Mucosa of stomach (tissue), 1 donor: ENCODE results near the gene CARS2.

Source experiments
- H3K27me3 ChIP-seq: one replicate; pipeline ENCODE4 v1.7.0; 2013; ENCODE audit warnings: mild to moderate bottlenecking, low read length; ENCODE audit not compliant: control insufficient read depth, insufficient read depth
- H3K36me3 ChIP-seq: one replicate; pipeline ENCODE4 v1.7.0; 2013; ENCODE audit warnings: low read length; ENCODE audit not compliant: control insufficient read depth, insufficient read depth
- H3K4me1 ChIP-seq: one replicate; pipeline ENCODE4 v1.7.0; 2013; ENCODE audit warnings: mild to moderate bottlenecking, low read length; ENCODE audit not compliant: control insufficient read depth, insufficient read depth
- H3K4me3 ChIP-seq: one replicate; pipeline ENCODE4 v1.7.0; 2013; ENCODE audit warnings: low read length
- H3K9ac ChIP-seq: one replicate; pipeline ENCODE4 v1.7.0; 2013; ENCODE audit warnings: mild to moderate bottlenecking, low read length, moderate library complexity
- H3K9me3 ChIP-seq: one replicate; pipeline ENCODE4 v1.7.0; 2013; ENCODE audit warnings: mild to moderate bottlenecking, low read length, moderate library complexity; ENCODE audit not compliant: control insufficient read depth
- donor health status: Pancreatic carcinoma.

Gene CARS2

DNA sequence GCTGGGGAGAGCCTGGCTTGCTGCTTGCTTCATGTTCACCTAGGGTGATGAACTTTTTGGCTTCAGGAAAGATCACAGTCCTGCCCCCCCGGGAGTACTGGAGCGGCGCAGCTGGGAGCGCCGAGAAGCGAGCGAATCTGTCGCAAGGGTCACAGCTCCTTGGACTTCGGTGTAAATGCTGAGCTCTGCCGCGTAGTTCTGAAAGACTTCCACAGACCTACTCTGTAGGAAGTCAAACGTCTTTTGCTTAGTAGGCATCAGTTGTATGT lies 10.3 kb upstream of the CARS2 start:
- H3K9ac ChIP-seq = peak overlapping the region; percentile 93
- H3K4me1 ChIP-seq = peaks cover 13% of the 10 kb centered on the region
- H3K9me3 ChIP-seq = no peaks in the 10 kb centered on the region
- H3K4me3 ChIP-seq = peak overlapping the region; percentile 71
- H3K36me3 ChIP-seq = no peaks in the 10 kb centered on the region
- H3K27me3 ChIP-seq = no peaks in the 10 kb centered on the region

DNA sequence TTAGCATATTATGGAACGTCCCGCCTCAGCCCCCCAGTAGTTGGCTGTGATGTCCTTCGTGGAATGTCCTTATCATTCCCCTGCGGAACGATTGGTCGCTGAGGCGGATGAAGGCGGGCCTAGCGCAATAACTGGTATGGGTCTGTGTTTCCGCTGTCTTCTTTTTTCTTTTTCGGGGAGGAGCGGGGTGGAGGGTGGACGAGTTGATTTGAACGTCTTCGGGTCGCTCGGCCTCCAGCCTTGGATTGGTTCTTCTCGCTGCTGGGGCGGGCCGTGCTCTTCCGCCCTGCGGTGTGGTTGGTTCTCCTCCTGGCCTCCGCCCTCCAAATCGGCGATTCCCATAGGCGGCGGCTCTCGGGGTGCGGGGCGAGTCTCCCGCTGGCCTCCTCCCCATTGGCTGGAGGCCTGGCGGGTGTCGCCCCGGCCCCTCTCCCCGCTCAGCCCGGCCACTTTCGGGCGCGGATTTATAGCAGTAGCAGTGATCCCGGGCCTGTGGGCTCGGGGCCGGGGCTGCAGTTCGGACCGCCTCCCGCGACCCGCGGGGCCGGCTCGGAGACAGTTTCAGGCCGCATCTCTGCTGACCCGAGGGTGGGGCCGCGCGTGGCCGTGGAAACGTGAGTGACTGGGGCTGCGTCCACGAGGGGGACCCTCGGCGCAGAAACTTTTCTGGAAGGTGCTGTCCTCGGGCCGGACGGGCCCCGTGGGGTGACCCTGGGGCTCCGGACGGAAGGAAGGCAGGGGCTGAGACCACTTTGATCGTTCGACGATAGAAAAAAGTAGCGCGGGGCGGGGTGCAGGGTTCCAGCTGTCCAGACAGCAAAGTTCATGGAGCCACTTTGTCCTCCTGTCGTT lies 9.7 kb upstream of the CARS2 start:
- Histone ChIP-seq H3K4me3 (peak overlapping the region; percentile 71), H3K4me1 (peaks cover 15% of the 10 kb centered on the region), H3K9me3 (no peaks in the 10 kb centered on the region), H3K27me3 (no peaks in the 10 kb centered on the region), H3K9ac (peak overlapping the region; percentile 93), H3K36me3 (no peaks in the 10 kb centered on the region)

DNA sequence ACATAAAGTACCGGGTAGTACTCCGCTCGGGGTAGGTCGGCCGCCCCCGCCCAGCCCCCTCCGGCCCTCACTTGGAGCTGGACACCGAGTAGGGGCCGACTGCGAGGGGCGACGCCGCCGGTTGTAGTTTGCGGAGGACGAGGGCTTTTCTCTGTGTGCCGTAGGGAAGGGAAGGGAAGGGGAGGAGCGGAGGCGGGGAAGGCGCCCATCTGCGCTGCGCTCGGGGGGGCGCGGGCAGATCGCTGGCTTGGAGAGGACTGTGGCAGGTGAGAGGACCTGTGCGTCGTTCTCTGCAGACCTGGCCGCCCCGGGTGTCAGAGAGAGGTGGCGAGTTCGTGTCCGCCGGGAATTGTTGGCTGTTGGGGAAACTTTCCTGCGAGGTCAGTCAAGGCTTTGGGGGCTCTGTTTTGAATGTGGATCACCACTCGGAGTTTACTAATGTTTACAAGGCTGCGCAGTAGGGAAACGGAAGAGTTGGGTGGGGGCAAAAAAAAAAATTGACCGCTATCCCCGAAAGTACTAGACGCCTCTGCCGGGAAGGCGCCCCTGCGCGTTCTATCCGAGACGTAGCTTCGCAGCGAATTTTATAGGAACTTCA lies 9.0 kb upstream of the CARS2 start:
- H3K9me3 ChIP-seq = no peaks in the 10 kb centered on the region
- H3K36me3 ChIP-seq = no peaks in the 10 kb centered on the region
- H3K4me1 ChIP-seq = peaks cover 15% of the 10 kb centered on the region
- peak overlapping the region; percentile 38 for H3K4me3 ChIP-seq
- H3K27me3 ChIP-seq = no peaks in the 10 kb centered on the region
- H3K9ac ChIP-seq = peak overlapping the region; percentile 83

- peak overlapping the region; percentile 38 for H3K4me3 ChIP-seq
- H3K27me3 ChIP-seq = no peaks in the 10 kb centered on the region
- H3K9me3 ChIP-seq = no peaks in the 10 kb centered on the region
- H3K36me3 ChIP-seq = no peaks in the 10 kb centered on the region
- H3K4me1 ChIP-seq = peaks cover 15% of the 10 kb centered on the region
- H3K9ac ChIP-seq = peak overlapping the region; percentile 83
Measured at GRCh38 chr13:110713981-110714796, 8.3 kb upstream of the CARS2 start.

DNA sequence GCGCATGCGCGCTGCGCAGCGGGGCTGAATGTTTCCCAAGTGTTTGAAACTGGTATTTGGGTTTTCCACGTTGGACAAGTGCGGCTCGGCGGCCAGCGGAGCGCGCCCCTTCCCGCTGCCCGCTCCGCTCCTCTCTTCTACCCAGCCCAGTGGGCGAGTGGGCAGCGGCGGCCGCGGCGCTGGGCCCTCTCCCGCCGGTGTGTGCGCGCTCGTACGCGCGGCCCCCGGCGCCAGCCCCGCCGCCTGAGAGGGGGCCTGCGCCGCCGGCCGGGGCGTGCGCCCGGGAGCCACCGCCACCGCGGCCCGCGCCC lies 7.7 kb upstream of the CARS2 start, which contains the start of gene ING1:
TSS of gene ING1 (plus strand) at position 59 of the 311 bp plus-strand sequence. CDS start 450 bp downstream, outside the sequence.
- no peaks in the 10 kb centered on the region for H3K9me3 ChIP-seq
- H3K4me3 ChIP-seq = peak within 1 kb of the TSS; percentile 94
- no peaks in the 10 kb centered on the region for H3K36me3 ChIP-seq
- no peaks in the 10 kb centered on the region for H3K27me3 ChIP-seq
- H3K4me1 ChIP-seq = peaks cover 15% of the 10 kb centered on the region
- H3K9ac ChIP-seq = peak within 1 kb of the TSS; percentile 95

DNA sequence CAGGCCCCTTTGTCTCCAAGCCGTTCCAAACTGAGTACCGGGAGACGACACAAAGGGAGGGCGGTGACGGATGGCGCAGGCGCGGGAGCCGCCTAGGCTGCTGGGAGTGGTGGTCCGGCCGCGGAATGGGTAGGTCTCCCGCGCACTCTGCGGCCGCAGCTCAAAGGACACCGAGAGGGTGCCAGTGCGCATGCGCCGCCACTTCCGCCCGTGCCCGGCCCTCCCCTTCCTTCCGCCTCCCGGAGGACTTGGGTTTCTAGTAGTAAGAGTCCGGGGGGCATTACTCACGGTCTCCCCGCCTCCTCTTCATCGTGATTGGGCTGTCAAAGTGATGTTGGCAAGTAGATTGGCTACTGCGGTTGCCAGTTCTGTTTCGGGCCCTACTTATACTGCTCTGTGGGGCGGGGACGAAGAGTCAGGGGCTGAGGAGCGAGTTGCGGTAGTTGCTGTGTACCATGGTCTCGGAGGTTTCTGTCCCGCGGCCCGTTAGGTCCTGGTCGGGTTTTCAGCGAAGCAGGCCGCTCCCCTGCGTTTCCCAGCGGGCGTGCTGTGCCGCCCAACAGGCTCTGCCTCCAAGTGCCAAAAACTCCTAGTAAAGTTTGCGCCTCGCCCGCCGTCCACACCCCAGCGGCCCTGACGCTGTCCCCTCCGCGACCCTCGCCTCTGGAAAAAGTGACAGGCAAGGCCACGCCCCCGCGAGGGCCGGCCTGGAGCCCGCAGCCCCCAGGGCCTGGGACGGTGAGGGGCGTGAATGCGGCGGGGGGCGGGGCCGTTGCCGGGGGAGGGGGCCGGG lies 7.1 kb upstream of the CARS2 start:
- Histone ChIP-seq H3K9me3 (no peaks in the 10 kb centered on the region), H3K4me1 (peaks cover 15% of the 10 kb centered on the region), H3K27me3 (no peaks in the 10 kb centered on the region), H3K9ac (peak overlapping the region; percentile 95), H3K4me3 (peak overlapping the region; percentile 94), H3K36me3 (no peaks in the 10 kb centered on the region)

- Histone ChIP-seq H3K27me3 (no peaks in the 10 kb centered on the region), H3K4me1 (peaks cover 11% of the 10 kb centered on the region), H3K4me3 (peak overlapping the region; percentile 94), H3K36me3 (no peaks in the 10 kb centered on the region), H3K9me3 (no peaks in the 10 kb centered on the region), H3K9ac (peak overlapping the region; percentile 95)
Measured at GRCh38 chr13:110712081-110712848, 6.3 kb upstream of the CARS2 start.

DNA sequence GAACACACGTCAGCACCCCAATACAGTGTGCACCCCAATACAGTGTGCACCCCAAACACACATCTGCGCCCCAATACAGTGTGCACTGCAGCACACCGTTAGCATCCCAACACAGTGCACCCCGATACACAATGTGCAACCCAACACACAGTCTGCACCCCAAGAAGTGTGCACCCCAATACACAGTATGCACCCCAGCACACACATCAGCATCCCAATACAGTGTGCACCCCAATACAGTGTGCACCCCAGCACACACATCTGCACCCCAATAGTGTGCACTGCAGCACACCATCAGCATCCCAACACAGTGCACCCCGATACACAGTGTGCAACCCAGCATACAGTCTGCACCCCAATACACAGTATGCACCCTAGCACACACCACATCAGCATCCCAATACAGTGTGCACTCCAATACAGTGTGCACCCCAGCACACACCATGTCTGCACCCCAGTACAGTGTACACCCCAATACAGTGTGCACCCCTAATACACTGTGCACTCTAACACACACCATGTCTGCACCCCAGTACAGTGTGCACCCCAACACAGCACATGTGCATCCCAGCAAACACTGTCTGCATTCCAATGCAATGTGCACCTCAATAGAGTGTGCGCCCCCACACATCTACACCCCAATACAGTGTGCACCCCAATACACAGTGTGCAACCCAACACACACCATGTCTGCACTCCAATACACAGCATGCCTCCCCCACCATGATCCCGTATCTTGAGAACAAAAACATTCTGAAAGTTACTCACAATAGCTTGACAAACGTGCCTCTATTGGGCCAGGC lies 855 bp upstream of the CARS2 start:
- Histone ChIP-seq H3K36me3 (no peaks in the 10 kb centered on the region), H3K4me1 (peaks cover 17% of the 10 kb centered on the region), H3K4me3 (peak overlapping the region; percentile 79), H3K27me3 (no peaks in the 10 kb centered on the region), H3K9me3 (no peaks in the 10 kb centered on the region), H3K9ac (no peak overlapping the region)

DNA sequence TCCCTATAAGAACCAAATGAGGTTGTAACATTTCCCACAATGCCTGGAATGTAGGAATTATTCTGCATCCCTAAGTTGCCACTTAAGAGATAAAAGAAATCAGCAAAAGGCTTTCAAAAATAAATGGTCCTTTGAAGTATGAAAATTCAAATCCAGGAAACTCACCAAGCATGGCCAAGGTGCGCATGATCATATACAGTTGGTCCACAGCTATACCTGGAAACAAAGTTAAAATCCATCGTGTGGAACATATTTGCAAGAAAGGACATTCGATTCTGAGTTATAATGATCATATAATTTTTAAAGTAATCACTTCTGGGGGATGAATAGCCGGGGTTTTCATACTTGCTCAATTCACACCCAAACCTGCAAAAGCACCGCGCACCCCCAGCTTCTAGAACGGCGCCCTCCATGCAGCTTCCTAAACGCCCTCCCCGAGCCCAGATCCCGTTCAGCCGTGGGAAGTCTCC lies 525 bp downstream of the CARS2 start:
- Histone ChIP-seq H3K4me1 (peaks cover 11% of the 10 kb centered on the region), H3K9ac (peak overlapping the region; percentile 76)

DNA sequence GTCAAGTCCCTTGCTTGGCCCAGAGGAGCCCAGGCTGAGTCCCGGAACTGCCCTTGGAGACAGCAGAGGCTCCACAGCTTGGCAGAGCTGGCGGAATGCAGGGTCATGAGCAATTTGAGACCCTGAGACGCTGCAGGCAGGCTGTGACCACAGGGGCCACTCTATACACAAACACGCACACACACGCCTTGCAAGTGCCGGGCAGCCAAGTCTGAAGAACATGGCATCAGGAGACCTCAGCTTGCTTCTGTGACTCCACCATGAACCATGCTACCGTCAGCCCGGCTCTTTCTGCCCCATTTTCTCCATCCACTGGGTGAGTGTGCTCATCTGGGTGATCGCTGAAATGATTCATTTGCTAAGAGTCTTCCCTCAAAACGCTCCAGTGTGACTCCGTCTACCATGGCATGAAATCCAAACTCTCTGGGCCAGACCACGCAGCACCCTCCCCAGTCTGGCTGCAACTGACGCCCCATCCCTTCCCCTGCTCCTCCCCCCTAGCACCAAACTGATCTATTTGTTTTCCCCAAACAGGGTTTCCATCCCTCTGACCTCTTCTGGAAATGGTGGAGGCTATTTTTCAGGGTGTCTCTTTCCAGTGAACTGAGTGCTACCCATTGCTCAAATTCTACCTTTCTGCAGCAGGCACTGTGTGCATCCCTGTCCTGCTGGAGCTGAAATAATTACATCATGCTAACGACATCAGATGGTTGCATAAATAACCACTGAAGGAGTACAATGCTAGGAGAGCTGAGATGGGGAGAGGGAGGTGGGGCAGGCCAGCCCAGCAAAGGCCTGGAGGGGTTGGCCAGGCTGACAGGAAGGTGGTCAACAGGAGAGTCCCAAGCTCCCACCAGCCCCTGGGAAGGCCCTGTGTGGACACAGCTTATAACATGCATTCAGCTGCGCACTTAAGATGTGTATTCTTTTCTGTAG lies 3.1 kb downstream of the CARS2 start:
- H3K27me3 ChIP-seq = no peaks in the 10 kb centered on the region
- peaks cover 11% of the 10 kb centered on the region for H3K36me3 ChIP-seq
- no peak overlapping the region for H3K9ac ChIP-seq
- H3K9me3 ChIP-seq = no peaks in the 10 kb centered on the region
- H3K4me3 ChIP-seq = no peak overlapping the region
- peaks cover 11% of the 10 kb centered on the region for H3K4me1 ChIP-seq

More for the DNA sequence above, 525 bp downstream of the CARS2 start:
- no peaks in the 10 kb centered on the region for H3K36me3 ChIP-seq
- no peaks in the 10 kb centered on the region for H3K27me3 ChIP-seq
- H3K4me3 ChIP-seq = peak overlapping the region; percentile 44
- H3K9me3 ChIP-seq = no peaks in the 10 kb centered on the region
